ENCODE results near the gene WDR1. TPM values are rescaled to one million over a fixed set of nuclear protein-coding genes. Genes with fewer than 3 reads are reported as not detected.

The WDR1 gene
- total and polyA plus RNA-seq, 2 donors (not counting 3 experiments of a cell fraction or from before 2014, with no cell fraction given): 590 to 660 TPM

DNA sequence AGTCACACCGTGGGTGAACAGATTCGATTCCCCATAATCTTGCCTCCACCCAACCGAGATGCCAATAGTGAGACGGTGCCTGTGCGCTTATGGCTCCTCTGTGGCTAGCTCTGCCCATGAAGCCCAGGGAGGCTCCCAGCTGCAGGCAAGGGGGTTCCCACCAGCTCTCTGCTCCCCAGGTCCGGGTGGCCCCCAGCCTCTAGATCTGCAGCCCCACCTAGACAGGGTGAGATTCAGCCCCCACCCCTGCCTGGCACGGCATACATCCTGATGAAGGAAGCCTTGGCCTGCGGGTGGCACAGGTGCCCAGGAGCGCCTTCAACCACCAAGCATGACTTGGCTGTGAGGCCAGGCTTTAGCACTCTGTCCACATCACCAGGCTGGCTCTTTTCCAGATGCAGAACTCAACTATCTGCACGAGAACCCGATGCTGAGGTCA lies 40.6 kb downstream of the WDR1 start:
- ChIA-PET POLR2A (interaction anchor here (1.5 kb wide), 1 partner anchor 41 kb away, joined by 5 read pairs; the partner anchor contains the start of gene WDR1), CTCF (interaction anchor here (0.9 to 1.6 kb wide), 3 partner anchors 13 to 20 kb away, joined by 3 read pairs; no protein-coding TSS in a partner anchor)
- DNase-seq (ENCODE audit: low read depth, low spot score) (no peak), FAIRE-seq (no peak)
- dilution Hi-C loops (cut with MboI; ENCODE audit: extremely low pct_ligation_motif_present, low sequenced_read_pairs) (no loop called here), intact Hi-C loops (cut with micrococcal nuclease) (loop anchor here (5.0 kb wide), 1 partner anchor 41 kb away; the partner anchor contains the start of gene WDR1)
- Histone ChIP-seq H3K4me2 (ENCODE audit: insufficient read depth, low read length) (no peak overlapping the region), H3K27ac (ENCODE audit: insufficient read depth, low read depth, low read length) (no peak overlapping the region), H3K27me3 (ENCODE audit: control insufficient read depth in 2 of 2, insufficient read depth in 2 of 2, low read length in 2 of 2) (no peaks in the 10 kb centered on the region), H3K36me3 (ENCODE audit: control insufficient read depth in 2 of 2, extremely low read depth in 1 of 2, insufficient read depth in 2 of 2, low read length in 2 of 2) (peaks cover 49 to 71% of the 10 kb centered on the region in 2 experiments), H3K4me1 (ENCODE audit: control insufficient read depth, extremely low read depth, insufficient read depth, low read length) (peaks cover 29% of the 10 kb centered on the region), H3K79me2 (ENCODE audit: control insufficient read depth, insufficient read depth, low read length) (peaks cover 15% of the 10 kb centered on the region), H3K9me3 (replicated peaks; ENCODE audit: control insufficient read depth, insufficient read depth, low read length) (no peaks in the 10 kb centered on the region), H4K20me1 (replicated peaks; ENCODE audit: control insufficient read depth, extremely low read depth, insufficient read depth, low read length) (no peaks in the 10 kb centered on the region), H2AFZ (ENCODE audit: low read depth, low read length) (no peak overlapping the region), H3K9ac (replicated peaks; ENCODE audit: extremely low read depth, insufficient read depth, low read length) (no peak overlapping the region), H3K4me3 (replicated peaks in 1 of 3; ENCODE audit: insufficient read depth in 1 of 3, low read depth in 1 of 3, low read length in 3 of 3) (no peak overlapping the region), H3K9me1 (replicated peaks; ENCODE audit: control insufficient read depth, extremely low read depth, insufficient read depth, low read length) (no peaks in the 10 kb centered on the region)
- TF ChIP-seq, protein P1, sequence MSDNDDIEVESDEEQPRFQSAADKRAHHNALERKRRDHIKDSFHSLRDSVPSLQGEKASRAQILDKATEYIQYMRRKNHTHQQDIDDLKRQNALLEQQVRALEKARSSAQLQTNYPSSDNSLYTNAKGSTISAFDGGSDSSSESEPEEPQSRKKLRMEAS (IDR thresholded peaks at IDR 0.05; ENCODE audit: insufficient read depth, insufficient read length): no peak
- TF ChIP-seq FOS (IDR thresholded peaks at IDR 0.05; ENCODE audit: borderline replicate concordance, insufficient read depth, low read length) (no peak), EZH2 (IDR thresholded peaks at IDR 0.05; ENCODE audit: borderline replicate concordance, low read depth, low read length, severe bottlenecking) (no peak)
- no TSS peak for BruUV-seq (replicated peaks)

DNA sequence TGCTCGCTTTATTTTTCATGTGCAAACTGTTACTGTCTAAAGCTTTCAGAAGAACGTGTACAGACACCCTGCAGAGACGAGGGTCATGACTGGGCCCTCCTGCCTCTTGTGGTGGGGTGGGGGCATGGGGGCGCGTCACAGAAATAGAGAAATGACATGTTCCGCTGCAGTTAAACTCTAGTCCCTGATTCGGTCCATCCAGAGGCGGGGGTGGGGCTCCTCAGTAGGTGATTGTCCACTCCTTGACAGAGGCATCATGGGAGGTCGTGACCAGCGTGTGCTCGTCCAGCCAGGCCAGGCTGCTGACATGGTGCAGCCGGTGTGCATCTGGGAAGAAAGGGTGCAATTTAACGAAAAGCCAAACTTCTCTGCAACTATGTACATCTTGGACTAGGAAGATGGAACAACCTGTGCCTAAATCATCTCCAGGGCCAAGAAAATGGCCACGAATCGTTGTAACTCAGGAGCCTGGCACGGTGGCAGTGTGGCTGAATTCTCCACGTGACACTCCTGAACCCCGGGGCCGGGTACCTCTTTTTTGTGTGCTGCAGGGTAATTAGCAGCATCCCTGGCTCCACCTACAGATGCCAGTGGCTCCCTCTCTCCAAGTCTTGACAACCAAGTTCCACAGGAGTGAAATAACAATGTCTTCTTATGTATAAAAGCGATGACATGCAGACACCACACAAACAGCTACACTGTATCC lies 41.3 kb downstream of the WDR1 start:
- Histone ChIP-seq H3K4me2 (ENCODE audit: insufficient read depth, low read length) (no peak overlapping the region), H4K20me1 (replicated peaks; ENCODE audit: control insufficient read depth, extremely low read depth, insufficient read depth, low read length) (no peaks in the 10 kb centered on the region), H3K36me3 (ENCODE audit: control insufficient read depth in 2 of 2, extremely low read depth in 1 of 2, insufficient read depth in 2 of 2, low read length in 2 of 2) (peaks cover 48 to 64% of the 10 kb centered on the region in 2 experiments), H3K27me3 (ENCODE audit: control insufficient read depth in 2 of 2, insufficient read depth in 2 of 2, low read length in 2 of 2) (no peaks in the 10 kb centered on the region), H3K4me1 (ENCODE audit: control insufficient read depth, extremely low read depth, insufficient read depth, low read length) (peaks cover 26% of the 10 kb centered on the region), H3K79me2 (ENCODE audit: control insufficient read depth, insufficient read depth, low read length) (peaks cover 12% of the 10 kb centered on the region), H3K9ac (replicated peaks; ENCODE audit: extremely low read depth, insufficient read depth, low read length) (no peak overlapping the region), H2AFZ (ENCODE audit: low read depth, low read length) (no peak overlapping the region), H3K9me3 (replicated peaks; ENCODE audit: control insufficient read depth, insufficient read depth, low read length) (no peaks in the 10 kb centered on the region), H3K4me3 (replicated peaks in 1 of 3; ENCODE audit: insufficient read depth in 1 of 3, low read depth in 1 of 3, low read length in 3 of 3) (no peak overlapping the region), H3K27ac (ENCODE audit: insufficient read depth, low read depth, low read length) (no peak overlapping the region), H3K9me1 (replicated peaks; ENCODE audit: control insufficient read depth, extremely low read depth, insufficient read depth, low read length) (no peaks in the 10 kb centered on the region)
- BruUV-seq (replicated peaks): no TSS peak
- DNase-seq (ENCODE audit: low read depth, low spot score) (no peak), FAIRE-seq (no peak)
- ChIA-PET POLR2A (interaction anchor here (1.5 kb wide), 1 partner anchor 42 kb away, joined by 5 read pairs; the partner anchor contains the start of gene WDR1), CTCF (interaction anchor here (0.9 kb wide), 1 partner anchor 14 kb away, joined by 3 read pairs; no protein-coding TSS in a partner anchor)
- TF ChIP-seq MYC (IDR thresholded peaks at IDR 0.05; ENCODE audit: low read depth, low read length) (no peak), POLR2A (IDR thresholded peaks at IDR 0.05; ENCODE audit: low read depth, low read length) (no peak)
- TF ChIP-seq, protein P2, sequence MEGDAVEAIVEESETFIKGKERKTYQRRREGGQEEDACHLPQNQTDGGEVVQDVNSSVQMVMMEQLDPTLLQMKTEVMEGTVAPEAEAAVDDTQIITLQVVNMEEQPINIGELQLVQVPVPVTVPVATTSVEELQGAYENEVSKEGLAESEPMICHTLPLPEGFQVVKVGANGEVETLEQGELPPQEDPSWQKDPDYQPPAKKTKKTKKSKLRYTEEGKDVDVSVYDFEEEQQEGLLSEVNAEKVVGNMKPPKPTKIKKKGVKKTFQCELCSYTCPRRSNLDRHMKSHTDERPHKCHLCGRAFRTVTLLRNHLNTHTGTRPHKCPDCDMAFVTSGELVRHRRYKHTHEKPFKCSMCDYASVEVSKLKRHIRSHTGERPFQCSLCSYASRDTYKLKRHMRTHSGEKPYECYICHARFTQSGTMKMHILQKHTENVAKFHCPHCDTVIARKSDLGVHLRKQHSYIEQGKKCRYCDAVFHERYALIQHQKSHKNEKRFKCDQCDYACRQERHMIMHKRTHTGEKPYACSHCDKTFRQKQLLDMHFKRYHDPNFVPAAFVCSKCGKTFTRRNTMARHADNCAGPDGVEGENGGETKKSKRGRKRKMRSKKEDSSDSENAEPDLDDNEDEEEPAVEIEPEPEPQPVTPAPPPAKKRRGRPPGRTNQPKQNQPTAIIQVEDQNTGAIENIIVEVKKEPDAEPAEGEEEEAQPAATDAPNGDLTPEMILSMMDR (IDR thresholded peaks at IDR 0.05; ENCODE audit: extremely low read depth in 1 of 2, insufficient read depth in 1 of 2, low read depth in 1 of 2, low read length in 2 of 2): no peak
- dilution Hi-C loops (cut with MboI; ENCODE audit: extremely low pct_ligation_motif_present, low sequenced_read_pairs): no loop called here
- intact Hi-C loops (cut with micrococcal nuclease): loop anchor here (5.0 kb wide), 1 partner anchor 42 kb away; the partner anchor contains the start of gene WDR1
